Germinal center (tissue), 1 donor: ENCODE data around the gene RBM44.
"Not testable (repeated sequence)": the region's sequence is repeated elsewhere in the genome, so short reads cannot be mapped to it uniquely, and the experiment has no call there.

Source experiments
- DNase-seq: peaks from one replicate; pipeline ENCODE4 v3.0.0; 2012; ENCODE audit warnings: mixed read lengths, low spot score

RBM44 gene

GRCh38 chr2:237783678-237784077 lies 14.9 kb upstream of the RBM44 start:
- DNase-seq: not testable (repeated sequence)

GRCh38 chr2:237786936-237787335 lies 11.6 kb upstream of the RBM44 start:
- DNase-seq: no peak

- DNase-seq: no peak
These were observed 8.2 kb upstream of the RBM44 start for GRCh38 chr2:237790353-237790752.

- no peak for DNase-seq
These were observed 6.4 kb upstream of the RBM44 start for GRCh38 chr2:237791977-237792727.

- DNase-seq: no peak
These were observed 1.3 kb upstream of the RBM44 start for GRCh38 chr2:237797253-237797652.

GRCh38 chr2:237799060-237799428 lies 465 bp downstream of the RBM44 start:
- no peak for DNase-seq

- no peak for DNase-seq
These were observed 2.9 kb downstream of the RBM44 start for GRCh38 chr2:237801466-237801865.

- no peak for DNase-seq
These were observed 7.8 kb downstream of the RBM44 start for GRCh38 chr2:237806334-237806733.

GRCh38 chr2:237815637-237816036 lies 17.1 kb downstream of the RBM44 start:
- no peak for DNase-seq

- DNase-seq: no peak
These were observed 18.0 kb downstream of the RBM44 start for GRCh38 chr2:237816531-237816930.

- DNase-seq: no peak
These were observed 19.5 kb downstream of the RBM44 start for GRCh38 chr2:237818066-237818473.

- DNase-seq: no peak
These were observed 20.7 kb downstream of the RBM44 start for GRCh38 chr2:237819231-237819630.

GRCh38 chr2:237820421-237820820 lies 21.8 kb downstream of the RBM44 start:
- no peak for DNase-seq

GRCh38 chr2:237823544-237823943 lies 25.0 kb downstream of the RBM44 start:
- no peak for DNase-seq

GRCh38 chr2:237824085-237824484 lies 25.5 kb downstream of the RBM44 start:
- no peak for DNase-seq

GRCh38 chr2:237827421-237827987 lies 28.9 kb downstream of the RBM44 start:
- DNase-seq: no peak

- no peak for DNase-seq
These were observed 31.9 kb downstream of the RBM44 start for GRCh38 chr2:237830522-237830921.

- DNase-seq: no peak
These were observed 35.0 kb downstream of the RBM44 start for GRCh38 chr2:237833546-237833945.

GRCh38 chr2:237835372-237835771 lies 36.8 kb downstream of the RBM44 start:
- DNase-seq: no peak

GRCh38 chr2:237841051-237841450 lies 42.5 kb downstream of the RBM44 start:
- no peak for DNase-seq

GRCh38 chr2:237848940-237849339 lies 50.4 kb downstream of the RBM44 start:
- DNase-seq: not testable (repeated sequence)

- no peak for DNase-seq
These were observed 55.7 kb downstream of the RBM44 start for GRCh38 chr2:237854295-237854694.

- DNase-seq: no peak
These were observed 59.2 kb downstream of the RBM44 start for GRCh38 chr2:237857791-237858190.
